HL-60 (cell line): ENCODE measurements around the gene SLC35F6.

ENCODE experiments used
- CTCF ChIP-seq: IDR thresholded peaks from one replicate; pipeline ENCODE4 v1.5.1; 2011; ENCODE audit warnings: low read length, control low read depth, inconsistent platforms; ENCODE audit not compliant: insufficient read depth
- GABPA ChIP-seq: IDR thresholded peaks from 2 replicates; pipeline ENCODE4 v1.6.1; 2012; ENCODE audit warnings: low read depth
- POLR2AphosphoS5 ChIP-seq: IDR thresholded peaks from 2 replicates; pipeline ENCODE4 v1.6.1; 2012; ENCODE audit warnings: low read depth
- REST ChIP-seq: IDR thresholded peaks from 2 replicates; pipeline ENCODE4 v1.6.1; 2012; ENCODE audit warnings: low read depth; ENCODE audit not compliant: insufficient replicate concordance
- SPI1 ChIP-seq: IDR thresholded peaks from 2 replicates; pipeline ENCODE4 v1.6.1; 2012; ENCODE audit warnings: low read depth, mild to moderate bottlenecking, borderline replicate concordance

GRCh38 chr2:26780203-26780760 is 16.2 kb downstream of the SLC35F6 start:
- TF ChIP-seq CTCF (no peak), POLR2AphosphoS5 (no peak), REST (no peak), SPI1 (peak; percentile 98), GABPA (no peak)
